ENCODE results near the gene DOHH.
"Not testable (repeated sequence)": the region's sequence is repeated elsewhere in the genome, so short reads cannot be mapped to it uniquely, and the experiment has no call there.

DOHH gene

GRCh38 chr19:3534375-3535234, 34.1 kb upstream of the DOHH start:
- no peak for DNase-seq

DNA sequence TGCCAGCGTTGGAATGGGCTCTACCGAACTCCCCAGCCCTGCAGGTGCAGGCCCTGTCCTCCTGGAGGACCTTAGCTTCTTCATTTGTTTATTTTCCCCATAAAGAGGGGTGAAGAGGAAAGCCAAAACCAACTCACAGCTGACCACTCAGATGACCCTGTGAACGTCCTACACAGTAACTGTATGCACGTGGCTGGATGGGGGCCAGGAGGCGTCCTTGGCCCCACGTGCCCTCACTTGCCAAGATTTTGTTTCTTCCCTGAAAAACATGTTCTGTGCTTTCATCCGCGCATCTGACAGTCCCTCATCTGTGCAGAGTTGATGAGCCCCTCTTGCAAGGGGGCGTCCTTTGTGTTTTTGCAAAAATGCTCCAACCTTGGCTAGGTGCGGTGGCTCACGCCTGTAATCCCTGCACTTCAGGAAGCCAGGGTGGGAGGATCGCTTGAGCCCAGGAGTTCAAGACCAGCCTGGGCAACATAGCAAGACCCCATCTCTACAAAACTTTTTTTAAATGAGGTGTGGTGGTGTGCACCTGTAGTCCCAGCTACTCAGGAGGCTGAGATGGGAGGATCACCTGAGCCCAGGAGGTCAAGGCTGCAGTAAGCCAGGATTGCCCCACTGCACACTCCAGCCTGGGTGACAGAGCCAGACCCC, 33.2 kb upstream of the DOHH start:
- DNase-seq = no peak

- DNase-seq = no peak
These were observed 32.6 kb upstream of the DOHH start for GRCh38 chr19:3533033-3533432.

GRCh38 chr19:3532154-3532786, 31.8 kb upstream of the DOHH start:
- no peak for DNase-seq

DNA sequence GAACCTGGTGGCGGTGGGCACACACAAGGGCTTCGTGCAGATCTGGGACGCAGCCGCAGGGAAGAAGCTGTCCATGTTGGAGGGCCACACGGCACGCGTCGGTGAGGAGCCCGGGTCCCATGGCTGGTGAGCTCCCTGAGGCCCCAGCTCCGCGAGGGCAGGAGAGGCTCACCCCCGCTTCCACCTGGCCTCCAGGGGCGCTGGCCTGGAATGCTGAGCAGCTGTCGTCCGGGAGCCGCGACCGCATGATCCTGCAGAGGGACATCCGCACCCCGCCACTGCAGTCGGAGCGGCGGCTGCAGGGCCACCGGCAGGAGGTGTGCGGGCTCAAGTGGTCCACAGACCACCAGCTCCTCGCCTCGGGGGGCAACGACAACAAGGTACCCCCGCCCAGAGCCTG, 31.2 kb upstream of the DOHH start:
- no peak for DNase-seq

DNA sequence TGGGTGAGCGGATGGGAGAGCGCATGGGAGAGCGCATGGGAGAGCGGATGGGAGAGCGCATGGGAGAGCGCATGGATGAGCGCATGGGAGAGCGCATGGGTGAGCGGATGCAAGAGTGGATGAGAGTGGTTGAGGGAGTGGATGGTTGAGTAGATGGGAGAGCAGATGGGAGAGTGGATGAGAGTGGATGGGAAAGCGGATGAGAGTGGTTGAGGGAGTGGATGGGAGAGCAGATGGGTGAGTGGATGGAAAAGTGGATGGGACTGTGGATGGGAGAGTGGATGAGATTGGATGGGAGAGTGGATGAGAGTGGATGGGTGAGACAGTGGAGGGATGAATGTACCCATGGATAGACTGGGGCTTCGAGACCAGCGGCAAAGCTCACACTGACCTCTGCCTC, 29.9 kb upstream of the DOHH start:
- no peak for DNase-seq

DNA sequence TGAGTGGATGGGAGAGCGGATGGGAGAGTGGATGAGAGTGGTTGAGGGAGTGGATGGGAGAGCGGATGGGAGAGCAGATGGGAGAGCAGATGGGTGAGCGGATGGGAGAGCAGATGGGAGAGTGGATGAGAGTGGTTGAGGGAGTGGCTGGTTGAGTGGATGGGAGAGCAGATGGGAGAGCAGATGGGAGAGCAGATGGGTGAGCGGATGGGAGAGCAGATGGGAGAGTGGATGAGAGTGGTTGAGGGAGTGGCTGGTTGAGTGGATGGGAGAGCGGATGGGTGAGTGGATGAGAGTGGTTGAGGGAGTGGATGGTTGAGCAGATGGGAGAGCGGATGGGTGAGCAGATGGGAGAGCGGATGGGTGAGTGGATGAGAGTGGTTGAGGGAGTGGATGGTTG, 28.8 kb upstream of the DOHH start:
- DNase-seq = not testable (repeated sequence)

DNA sequence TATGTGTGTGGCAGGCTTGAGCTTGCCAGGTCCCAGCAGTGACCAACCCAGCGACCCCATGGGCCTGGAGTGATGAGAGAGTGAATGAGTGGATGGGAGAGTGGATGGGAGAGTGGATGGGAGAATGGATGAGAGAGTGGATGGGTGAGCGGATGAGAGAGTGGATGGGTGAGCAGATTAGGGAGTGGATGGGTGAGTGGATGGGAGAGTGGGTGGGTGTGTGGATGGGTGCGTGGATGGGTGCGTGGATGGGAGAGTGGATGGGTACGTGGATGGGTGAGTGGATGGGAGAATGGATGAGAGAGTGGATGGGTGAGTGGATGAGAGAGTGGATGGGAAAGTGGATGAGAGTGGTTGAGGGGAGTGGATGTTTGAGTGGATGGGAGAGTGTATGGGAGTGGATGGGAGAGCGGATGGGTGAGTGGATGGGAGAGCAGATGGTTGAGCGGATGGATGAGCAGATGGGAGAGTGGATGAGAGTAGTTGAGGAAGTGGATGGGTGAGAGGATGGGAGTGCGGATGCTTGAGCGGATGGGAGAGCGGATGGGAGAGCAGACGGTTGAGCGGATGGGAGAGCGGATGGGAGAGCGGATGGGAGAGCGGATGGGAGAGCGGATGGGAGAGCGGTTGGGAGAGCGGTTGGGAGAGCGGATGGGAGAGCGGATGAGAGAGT, 28.2 kb upstream of the DOHH start:
- no peak for DNase-seq

DNA sequence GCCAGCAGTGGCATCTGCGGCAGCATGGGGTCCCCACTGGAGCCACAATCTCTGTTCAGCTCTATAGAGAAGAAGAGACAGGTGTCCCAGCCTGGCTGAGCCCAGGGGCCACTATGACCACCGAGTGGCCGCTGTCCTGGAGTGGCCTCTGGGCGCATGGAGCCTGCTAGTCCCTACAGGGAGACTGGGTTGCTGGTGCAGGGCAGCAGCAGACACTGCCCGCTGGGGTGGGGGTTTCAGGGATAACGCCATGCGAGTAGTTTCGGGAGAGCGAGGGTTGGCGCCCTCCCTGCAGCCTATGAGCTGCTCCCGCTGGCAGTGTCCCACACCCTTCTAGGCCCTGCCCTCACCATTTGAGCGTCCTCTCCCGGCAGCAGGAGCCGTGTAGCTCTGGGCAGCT, 27.6 kb upstream of the DOHH start:
- no peak for DNase-seq

DNA sequence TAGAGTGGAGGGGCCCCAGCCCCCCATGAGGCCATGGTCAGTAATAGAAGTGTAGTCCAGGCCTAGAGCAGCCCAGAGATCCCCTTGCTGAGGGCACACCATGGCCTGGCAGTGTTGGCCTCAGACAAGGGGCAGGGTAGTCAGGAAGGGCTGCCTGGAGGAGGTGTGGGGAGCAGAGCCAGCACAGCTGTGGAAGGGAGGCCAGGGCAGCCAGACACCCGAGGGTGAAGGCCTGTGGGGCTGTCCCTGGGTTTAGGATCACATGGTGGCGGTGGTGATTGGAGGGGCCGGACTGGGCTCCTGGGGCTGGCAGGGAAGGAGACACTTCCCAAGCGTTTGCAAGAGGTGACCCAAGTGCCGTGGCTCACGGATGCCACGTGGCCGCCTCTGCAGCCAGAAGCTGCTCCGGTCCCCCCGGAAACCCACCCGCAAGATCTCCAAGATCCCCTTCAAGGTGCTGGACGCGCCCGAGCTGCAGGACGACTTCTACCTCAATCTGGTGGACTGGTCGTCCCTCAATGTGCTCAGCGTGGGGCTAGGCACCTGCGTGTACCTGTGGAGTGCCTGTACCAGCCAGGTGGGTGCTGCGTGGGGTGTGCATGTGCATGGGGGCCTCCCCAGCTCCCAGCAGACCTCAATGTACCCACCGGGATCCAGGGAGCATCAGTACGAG, 26.9 kb upstream of the DOHH start:
- DNase-seq = no peak

DNA sequence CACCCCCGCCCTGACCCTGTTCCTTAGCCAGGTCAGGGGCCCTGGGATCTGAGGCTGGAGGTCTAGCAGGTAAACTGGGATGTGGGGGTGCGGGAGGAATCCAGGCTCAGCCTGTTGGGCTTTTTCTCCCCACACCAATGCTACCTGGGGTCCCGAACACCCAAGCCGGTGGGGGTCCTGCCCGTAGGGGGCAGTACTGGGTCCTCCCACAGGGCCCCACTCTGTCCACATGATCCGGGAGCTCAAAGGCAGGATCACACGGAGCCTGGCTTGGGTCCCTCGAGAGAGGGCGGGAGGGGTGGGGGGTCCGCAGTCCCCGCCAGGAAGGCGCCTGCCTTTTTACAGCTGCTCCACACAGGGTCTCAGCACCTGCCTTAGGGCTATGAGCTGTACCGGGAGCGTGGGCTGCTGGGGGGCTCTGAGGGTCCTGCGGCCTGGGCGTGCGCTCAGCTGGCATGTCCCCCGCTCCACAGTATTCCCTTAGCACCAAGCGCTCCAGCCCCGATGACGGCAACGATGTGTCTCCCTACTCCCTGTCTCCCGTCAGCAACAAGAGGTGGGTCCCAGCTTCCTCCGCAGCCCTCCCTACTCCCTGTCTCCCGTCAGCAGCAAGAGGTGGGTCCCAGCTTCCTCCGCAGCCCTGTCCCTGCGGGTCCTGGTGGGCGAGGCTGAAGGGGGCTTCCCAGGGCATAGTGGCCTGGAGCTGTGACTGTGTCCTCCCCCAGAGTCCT, 26.2 kb upstream of the DOHH start:
- DNase-seq = no peak

- no peak for DNase-seq
These were observed 24.5 kb upstream of the DOHH start for GRCh38 chr19:3524904-3525451.

GRCh38 chr19:3524078-3524842, 23.8 kb upstream of the DOHH start:
- no peak for DNase-seq

GRCh38 chr19:3523361-3524077, 23.0 kb upstream of the DOHH start:
- no peak for DNase-seq

GRCh38 chr19:3522421-3523360, 22.2 kb upstream of the DOHH start:
- no peak for DNase-seq

- DNase-seq = no peak
These were observed 20.6 kb upstream of the DOHH start for GRCh38 chr19:3521104-3521445.

DNA sequence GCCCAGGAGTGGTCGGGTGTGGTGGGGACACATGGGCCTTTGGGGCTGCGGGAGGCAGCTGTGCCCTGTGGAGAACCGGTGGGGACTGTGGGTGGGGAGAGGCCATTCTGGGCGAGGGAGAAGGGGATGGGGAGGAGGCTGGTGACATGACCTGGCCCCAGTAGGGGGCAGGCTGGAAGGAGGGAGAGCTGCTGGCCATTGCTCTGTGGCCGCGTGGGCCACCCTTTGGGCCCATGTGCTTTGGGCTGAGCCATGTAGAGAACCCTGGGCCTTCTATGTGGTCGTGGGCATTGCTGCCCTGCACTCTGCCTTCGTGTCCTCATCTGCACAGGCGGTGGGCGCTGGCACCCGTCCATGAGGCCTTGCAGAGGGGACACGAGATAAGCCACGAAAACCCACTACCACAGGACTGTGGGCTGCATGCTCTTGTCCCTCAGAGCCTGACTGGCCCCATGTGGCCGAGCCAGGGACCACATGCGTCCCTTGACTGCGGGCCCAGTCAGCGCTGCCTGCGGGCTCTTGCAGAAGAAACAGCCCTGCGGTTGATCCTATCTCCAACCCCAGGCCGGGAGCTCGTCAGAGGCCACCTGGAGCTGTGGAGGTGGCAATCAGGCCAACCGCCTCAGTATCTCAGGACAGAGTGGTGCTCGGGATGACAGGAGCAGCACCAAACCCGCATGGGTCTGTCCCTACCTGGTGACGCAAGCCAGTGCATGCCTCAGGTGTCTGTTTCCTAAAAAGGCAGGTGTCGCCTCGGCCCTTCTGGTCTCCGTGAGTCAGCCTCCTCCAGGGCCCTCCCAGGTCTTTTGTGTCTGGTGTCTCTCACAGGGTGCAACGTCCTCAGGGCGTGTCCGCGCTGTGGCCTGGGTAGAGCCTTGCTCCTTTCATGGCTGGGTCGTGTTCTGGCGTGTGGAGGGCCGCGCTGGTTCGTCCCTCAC, 20.0 kb upstream of the DOHH start:
- DNase-seq = no peak

DNA sequence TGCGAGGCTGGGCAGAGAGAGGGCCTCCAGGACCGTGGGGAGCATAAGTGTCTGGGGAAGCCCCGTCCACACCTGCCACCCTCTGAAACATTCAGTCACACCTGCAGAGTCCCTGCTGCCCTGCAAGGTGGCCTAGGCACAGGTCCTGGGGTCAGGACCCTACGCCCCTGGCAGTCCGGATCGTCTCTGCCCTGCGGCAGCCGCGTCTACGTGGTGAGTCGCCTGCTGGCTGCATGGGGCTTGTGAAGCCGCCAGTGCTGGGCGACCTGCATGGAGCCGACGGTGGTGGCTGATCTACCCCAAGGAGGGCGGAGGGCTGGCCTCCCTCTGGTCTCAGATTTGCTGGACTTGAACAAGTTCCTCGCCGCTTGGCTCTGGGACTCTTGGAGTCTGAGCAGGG, 18.7 kb upstream of the DOHH start:
- DNase-seq = no peak

All from SIG-M5 (cell line).